AG04450 (cell line): ENCODE results near the gene FURIN. TPM values are rescaled to one million over a fixed set of nuclear protein-coding genes. Genes with fewer than 3 reads are reported as not detected.

Source experiments
- CTCF ChIA-PET: fragments of 300-600, 350-600 bp; formaldehyde crosslinking; extraction: SDS; loops from one replicate; lab custom pipeline; 2022; ENCODE audit warnings: antibody characterized with exemption, inconsistent platforms; lab: Charles Lee
- POLR2A ChIA-PET: fragments of 350-600 bp; formaldehyde crosslinking; extraction: SDS; loops from one replicate; lab custom pipeline; 2021; ENCODE audit warnings: antibody characterized with exemption, inconsistent platforms; lab: Yijun Ruan, JAX
- DNase-seq: peaks from one replicate; pipeline ENCODE4 v3.0.0-alpha.2; 2011; ENCODE audit warnings: low read depth, low spot score
- H3K27ac ChIP-seq: one replicate; pipeline ENCODE4 v1.5.1; 2012; ENCODE audit warnings: low read depth, low read length, control low read depth
- H3K27me3 ChIP-seq: one replicate; pipeline ENCODE4 v1.6.0; 2012; ENCODE audit warnings: low read length; ENCODE audit not compliant: control insufficient read depth, insufficient read depth
- H3K4me3 ChIP-seq: 2 replicates; pipeline ENCODE4 v1.5.1; 2011; ENCODE audit warnings: mild to moderate bottlenecking, low read depth, low read length, control low read depth
- H3K9me3 ChIP-seq: 2 replicates; pipeline ENCODE4 v1.5.1; 2012; ENCODE audit warnings: low read length; ENCODE audit not compliant: control insufficient read depth, insufficient read depth
- CTCF ChIP-seq: IDR thresholded peaks from 2 replicates; pipeline ENCODE4 v1.5.1; 2011; ENCODE audit warnings: low read depth, low read length, control low read depth, inconsistent platforms
- polyA plus RNA-seq: library from polyadenylated mRNA; depleted of rRNA; stranded (reverse); fragments of >200 nt; gene quantifications from 2 replicates; pipeline ENCODE4 v1.2.3, GENCODE V29; 2011

FURIN gene
- polyA plus RNA-seq, 1 experiment: 14.0 TPM

- TF ChIP-seq CTCF: no peak
- no peak overlapping the region for H3K27ac ChIP-seq
- H3K9me3 ChIP-seq: no peaks in the 10 kb centered on the region
- POLR2A ChIA-PET: no interaction called here
- H3K4me3 ChIP-seq: no peak overlapping the region
- CTCF ChIA-PET: no interaction called here
- no peak for DNase-seq
- H3K27me3 ChIP-seq: no peaks in the 10 kb centered on the region
Observed at GRCh38 chr15:90860450-90860849, 7.9 kb upstream of the FURIN start.

- DNase-seq: no peak
Observed at GRCh38 chr15:90860942-90861675, 7.3 kb upstream of the FURIN start.

GRCh38 chr15:90862487-90862886, 5.9 kb upstream of the FURIN start:
- ChIA-PET POLR2A (no interaction called here), CTCF (no interaction called here)
- DNase-seq: no peak
- TF ChIP-seq CTCF: no peak
- H3K9me3 ChIP-seq: no peaks in the 10 kb centered on the region
- H3K27me3 ChIP-seq: no peaks in the 10 kb centered on the region
- H3K27ac ChIP-seq: no peak overlapping the region
- H3K4me3 ChIP-seq: no peak overlapping the region

More at GRCh38 chr15:90860942-90861675, 7.3 kb upstream of the FURIN start:
- no peak overlapping the region for H3K27ac ChIP-seq
- CTCF ChIA-PET: no interaction called here
- TF ChIP-seq CTCF: no peak
- H3K27me3 ChIP-seq: no peaks in the 10 kb centered on the region
- H3K4me3 ChIP-seq: no peak overlapping the region
- POLR2A ChIA-PET: no interaction called here
- no peaks in the 10 kb centered on the region for H3K9me3 ChIP-seq

- Histone ChIP-seq H3K9me3 (no peaks in the 10 kb centered on the region), H3K4me3 (no peak overlapping the region), H3K27me3 (no peaks in the 10 kb centered on the region), H3K27ac (no peak overlapping the region)
- TF ChIP-seq CTCF: no peak
- POLR2A ChIA-PET: no interaction called here
- CTCF ChIA-PET: interaction anchor here (1.0 to 1.6 kb wide), 2 partner anchors 69 to 215 kb away, joined by 3 read pairs; partner anchors contain the start of gene HDDC3
- DNase-seq: no peak
Observed at GRCh38 chr15:90862964-90863778, 5.2 kb upstream of the FURIN start.

GRCh38 chr15:90863987-90864386, 4.4 kb upstream of the FURIN start:
- H3K9me3 ChIP-seq: no peaks in the 10 kb centered on the region
- H3K27ac ChIP-seq: no peak overlapping the region
- H3K27me3 ChIP-seq: no peaks in the 10 kb centered on the region
- ChIA-PET CTCF (interaction anchor here (1.0 to 1.6 kb wide), 2 partner anchors 68 to 216 kb away, joined by 3 read pairs; partner anchors contain the start of gene HDDC3), POLR2A (no interaction called here)
- H3K4me3 ChIP-seq: no peak overlapping the region
- TF ChIP-seq CTCF: no peak
- no peak for DNase-seq
